Measurements from ENCODE around the gene NUP42.
"Not testable (repeated sequence)": the region's sequence is repeated elsewhere in the genome, so short reads cannot be mapped to it uniquely, and the experiment has no call there.

NUP42 gene, protein sequence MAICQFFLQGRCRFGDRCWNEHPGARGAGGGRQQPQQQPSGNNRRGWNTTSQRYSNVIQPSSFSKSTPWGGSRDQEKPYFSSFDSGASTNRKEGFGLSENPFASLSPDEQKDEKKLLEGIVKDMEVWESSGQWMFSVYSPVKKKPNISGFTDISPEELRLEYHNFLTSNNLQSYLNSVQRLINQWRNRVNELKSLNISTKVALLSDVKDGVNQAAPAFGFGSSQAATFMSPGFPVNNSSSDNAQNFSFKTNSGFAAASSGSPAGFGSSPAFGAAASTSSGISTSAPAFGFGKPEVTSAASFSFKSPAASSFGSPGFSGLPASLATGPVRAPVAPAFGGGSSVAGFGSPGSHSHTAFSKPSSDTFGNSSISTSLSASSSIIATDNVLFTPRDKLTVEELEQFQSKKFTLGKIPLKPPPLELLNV

DNA sequence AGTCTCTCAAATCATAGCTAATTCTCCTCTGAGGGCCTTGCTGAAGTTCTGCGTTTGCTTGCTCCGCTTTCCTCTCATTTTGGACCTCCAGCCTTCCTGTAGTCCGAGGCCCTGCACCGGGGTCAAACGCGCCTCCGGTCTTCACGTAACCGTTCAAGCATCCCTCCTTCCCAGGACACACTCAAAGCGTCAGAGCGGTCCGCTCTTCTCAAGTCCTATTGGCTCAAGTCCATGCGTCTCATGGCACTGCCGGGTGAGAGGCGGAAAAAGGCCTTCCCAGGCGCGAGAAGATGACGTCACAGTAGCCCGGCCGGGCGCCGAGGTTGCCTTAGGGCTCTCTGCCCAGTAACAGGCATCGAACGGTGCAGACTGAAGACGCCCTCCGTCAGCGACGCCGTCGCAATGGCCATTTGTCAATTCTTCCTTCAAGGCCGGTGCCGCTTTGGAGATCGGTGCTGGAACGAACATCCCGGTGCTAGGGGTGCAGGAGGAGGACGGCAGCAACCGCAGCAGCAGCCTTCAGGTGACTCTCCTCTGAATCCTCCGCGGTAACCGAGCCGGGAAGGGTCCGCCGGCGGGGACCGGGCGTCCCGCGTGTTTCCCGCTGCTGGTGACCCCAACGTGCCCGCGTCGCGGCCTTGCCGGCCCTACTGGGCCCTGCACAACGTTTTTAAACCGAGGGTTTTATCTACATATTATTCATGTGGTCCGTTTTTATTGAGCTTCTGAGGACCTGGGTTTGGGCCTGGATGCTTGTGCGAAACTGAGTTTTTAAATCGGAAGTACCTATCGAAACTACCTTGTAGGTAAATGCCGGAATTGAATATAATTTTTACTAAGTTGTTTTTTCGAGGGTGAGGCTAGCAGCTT is at the start of gene NUP42:
Gene NUP42, plus strand, starts transcription at position 365 of the 870 bp plus-strand sequence. Its CDS starts 38 bp downstream, at position 403.
- DNase-seq: peak; percentile 100

DNA sequence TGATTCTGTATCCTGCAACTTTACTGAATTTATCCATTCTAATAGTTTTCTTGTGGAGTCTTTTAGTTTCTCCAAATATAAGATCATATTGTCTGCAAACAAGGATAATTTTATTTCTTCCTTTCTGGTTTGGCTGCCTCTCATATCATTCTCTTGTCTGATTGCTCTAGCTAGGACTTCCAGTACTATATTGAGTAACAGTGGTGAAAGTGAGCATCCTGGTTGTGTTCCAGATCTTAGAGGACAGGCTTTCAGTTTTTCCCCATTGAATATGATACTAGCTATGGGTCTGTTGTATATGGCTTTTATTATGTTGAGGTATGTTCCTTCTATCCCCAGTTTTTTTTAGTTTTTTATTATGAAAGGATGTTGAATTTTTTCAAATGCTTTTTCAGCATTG is 48.1 kb upstream of the NUP42 start:
- no peak for DNase-seq

DNA sequence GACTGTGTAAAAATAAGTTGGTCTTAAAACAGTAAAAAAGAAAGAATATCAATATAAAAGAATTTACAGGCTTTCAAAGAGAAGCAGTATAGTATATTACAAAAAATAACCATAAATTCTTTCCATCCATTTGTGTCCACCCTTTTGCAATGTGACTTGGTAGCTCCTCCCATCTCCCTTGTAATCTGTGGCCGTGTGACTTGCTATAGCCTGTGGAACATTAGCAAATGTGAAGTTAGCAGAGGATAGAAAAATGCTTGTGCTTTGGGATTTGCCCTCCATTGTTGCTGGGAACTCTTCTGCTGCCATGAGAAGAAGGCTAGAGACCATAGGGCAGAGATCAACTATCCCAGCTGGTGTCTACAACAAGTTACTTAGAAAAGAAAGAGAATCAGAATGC is 46.1 kb upstream of the NUP42 start:
- no peak for DNase-seq

DNA sequence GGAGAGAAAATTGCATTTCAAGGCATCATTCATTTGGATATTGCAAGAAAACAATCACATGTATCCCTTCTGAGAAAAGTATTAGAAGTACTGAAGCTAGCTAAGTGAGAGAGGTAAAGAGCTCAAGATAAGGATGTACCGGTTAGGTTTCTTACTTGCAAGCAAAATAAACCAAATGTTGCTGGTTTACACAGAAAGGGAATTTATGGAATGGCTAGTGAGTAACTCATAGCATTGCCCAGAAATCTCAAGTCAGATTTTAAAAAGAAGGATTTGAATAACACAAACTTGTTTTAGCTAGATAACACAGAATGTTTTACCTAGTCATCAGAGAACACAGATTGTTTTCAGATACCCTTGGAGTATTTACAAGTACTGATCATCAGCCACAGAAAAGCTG is 45.6 kb upstream of the NUP42 start:
- no peak for DNase-seq

DNA sequence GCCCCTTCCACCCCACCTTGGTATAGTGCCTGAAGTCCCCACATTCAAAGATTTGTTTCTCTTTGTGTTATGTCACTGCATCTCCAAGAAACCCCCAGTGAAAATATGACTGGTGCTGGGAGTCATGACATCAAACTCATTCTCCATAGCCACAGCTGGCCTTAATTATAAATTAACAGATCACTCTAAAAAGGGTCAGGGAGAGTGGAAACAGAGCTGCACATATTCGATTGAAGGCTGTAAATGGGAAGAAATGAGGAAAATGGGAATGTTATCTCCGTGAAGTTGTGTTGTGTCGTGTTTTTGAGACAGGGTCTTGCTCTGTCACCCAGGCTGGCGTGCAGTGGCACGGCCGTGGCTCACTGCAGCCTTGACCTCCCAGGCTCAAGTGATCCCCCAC is 24.2 kb upstream of the NUP42 start:
- DNase-seq: no peak

DNA sequence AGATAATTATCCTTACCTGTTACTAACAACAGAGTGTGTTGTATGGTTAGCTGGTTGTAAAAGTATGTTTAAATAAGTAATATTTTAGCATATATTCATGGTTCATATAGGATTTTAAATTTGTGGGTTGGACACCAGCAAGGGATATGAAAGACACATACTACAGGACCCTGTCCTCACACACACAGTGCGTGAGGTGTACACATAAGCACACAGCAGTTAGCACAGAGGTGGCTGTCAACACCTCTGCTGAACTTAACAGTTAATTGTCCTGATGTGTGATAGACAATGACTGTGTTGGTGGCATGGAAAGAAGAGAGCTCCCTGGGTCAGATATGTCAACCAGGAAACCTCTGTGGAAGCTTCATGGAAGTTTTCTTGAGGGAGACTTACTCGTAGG is 23.3 kb upstream of the NUP42 start:
- DNase-seq: no peak

DNA sequence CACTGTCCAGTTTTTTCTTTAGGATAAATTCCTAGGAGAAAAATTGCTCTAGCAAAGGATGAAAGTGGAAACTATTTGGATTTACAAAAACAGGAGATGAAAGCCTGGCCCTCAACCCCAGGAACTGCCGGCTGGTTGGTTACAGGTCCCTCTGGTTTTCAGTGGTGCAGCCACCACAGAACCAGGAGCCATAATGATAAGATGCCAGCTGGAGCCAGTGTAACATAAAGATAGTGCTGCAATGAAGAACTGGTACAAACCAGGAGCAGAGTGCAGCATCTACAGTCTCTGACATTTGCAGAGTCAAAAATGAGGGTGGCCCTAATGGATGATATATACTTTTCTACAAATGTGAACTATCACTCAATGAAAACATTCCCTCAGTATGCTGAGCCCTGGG is 20.4 kb upstream of the NUP42 start:
- no peak for DNase-seq

DNA sequence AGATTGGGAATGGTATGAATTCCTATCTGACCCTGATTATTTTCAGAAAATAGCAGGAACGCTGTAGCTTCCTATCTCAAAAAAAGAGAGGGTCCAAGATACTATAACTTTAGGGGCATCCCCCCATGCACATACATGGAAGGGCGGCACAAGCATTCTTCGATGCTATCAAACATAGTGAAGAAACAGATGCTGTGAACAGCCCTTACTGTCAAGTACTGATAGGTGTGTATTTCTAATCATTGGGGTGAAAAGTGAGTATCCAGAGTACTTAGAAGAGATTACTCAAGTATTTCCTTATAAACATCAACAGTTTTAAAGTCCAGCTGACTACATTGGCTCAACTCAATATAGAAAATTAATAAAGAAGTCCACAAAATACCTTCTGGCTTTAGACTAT is 17.0 kb upstream of the NUP42 start:
- DNase-seq: no peak

DNA sequence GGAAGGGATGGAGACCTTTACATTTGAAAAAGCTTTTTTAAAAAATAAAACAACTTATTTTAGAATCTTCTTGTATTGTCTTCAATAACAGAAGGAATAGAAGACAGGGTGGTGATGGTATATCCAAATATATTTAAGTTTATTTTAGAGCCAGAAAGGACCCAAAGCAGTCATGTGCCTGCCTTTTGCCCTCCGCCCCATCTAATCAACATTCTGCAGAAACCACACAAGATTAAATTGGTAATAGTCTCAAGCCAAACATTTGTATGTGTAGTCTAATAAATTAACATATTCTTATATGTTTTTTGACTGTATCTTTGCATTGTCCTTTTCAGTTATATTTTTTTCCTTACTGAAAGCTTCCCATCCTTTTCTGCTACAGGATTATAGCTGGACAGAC is 16.5 kb upstream of the NUP42 start:
- no peak for DNase-seq

DNA sequence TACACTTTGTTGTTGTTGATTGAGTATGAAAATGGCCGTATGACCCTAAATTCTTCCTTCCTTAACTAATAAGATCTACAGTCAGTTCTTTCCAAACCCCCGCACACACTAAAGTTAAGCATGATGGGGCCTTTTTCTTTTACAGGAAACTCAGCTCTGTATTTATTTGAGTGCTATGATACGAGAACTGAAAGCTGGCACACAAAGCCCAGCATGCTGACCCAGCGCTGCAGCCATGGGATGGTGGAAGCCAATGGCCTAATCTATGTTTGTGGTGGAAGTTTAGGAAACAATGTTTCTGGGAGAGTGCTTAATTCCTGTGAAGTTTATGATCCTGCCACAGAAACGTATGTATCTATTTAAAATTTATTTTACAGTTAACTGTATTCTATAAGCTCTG is 14.2 kb upstream of the NUP42 start:
- DNase-seq: no peak

DNA sequence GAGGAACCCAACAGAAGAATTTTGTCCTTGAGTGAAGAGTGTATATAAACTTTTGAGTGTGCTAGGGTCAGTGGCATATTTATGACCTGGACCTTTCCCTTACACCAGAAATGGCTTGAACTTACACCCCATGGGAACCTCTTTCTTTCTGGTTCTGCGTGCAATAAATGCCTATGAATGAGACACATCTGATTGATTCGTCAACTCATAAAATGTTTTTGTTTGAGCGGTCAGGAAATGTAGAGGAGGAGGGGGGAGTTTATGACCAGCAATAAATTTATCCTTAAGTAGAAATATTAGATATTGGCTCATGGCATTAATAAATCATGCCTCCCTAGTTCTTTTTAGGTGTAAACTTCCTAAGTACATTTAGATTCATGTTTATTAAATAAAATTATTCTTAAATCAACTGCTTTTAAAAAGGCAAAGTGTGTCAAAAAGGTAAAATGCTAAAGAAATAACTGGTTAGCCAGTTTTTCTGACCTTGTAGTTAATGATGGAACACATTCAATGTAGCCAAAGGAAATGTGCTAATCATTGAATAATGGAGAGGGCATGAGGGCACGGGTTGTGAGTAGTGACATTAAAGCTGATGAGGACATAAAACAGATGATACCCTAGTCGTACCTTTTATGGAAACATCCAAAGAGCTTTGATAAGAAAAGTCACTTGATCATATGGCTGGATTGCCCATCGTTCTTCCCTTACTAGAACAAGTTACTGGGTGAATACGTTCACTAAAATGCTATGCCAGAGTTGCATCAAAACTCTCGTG is 13.6 kb upstream of the NUP42 start:
- DNase-seq: no peak

DNA sequence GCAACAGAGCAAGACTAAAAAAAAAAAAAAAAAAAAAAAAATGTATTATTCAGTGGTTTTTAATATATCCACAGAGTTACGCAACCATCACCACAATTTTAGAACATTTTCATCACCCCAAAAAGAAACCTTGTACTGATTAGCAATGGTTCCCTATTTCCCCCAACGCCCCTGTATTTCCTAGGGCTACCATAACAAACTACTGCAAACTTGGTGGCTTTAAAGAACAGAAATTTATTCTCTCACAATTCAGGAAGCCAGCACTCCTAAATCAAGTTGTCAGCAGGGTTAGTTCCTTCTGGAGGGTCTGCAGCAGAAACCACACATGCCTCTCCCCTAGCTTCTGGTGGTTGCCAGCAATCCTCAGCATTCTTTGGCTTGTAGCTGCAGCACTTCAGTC is 5.9 kb upstream of the NUP42 start:
- peak; percentile 91 to 93 for DNase-seq

DNA sequence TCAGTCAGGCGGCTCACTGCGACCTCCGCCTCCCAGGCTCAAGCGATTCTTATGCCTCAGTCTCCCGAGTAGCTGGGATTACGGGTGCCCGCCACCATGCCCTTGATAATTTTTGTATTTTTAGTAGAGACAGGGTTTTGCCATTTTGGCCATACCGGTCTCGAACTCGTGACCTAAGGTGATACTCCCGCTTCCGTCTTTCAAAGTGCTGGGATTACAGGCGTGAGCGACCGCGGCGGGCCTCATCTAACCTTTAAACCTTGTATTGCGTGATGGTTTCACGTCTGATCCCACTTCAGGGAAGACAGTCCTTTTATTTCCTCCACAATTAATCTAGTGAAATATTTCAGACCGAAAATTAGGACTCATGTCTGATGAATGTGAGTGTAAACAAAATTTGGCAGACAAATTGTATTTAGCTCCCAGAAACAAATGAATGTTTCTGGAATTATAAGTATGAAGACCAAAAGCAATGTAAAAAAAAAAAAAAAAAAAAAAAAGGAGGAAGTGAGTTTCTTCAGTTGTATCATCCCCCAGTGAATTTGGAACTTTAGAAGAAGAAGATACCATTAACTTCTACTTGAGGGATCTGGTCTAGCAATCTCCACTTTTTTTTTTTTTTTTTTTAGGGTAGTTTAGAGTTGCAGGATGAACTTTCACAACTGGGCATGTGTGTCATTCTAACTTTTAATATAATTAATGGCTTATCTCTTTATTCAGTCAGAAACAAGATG is 1.6 kb downstream of the NUP42 start:
- DNase-seq: peak; percentile 25 to 48

DNA sequence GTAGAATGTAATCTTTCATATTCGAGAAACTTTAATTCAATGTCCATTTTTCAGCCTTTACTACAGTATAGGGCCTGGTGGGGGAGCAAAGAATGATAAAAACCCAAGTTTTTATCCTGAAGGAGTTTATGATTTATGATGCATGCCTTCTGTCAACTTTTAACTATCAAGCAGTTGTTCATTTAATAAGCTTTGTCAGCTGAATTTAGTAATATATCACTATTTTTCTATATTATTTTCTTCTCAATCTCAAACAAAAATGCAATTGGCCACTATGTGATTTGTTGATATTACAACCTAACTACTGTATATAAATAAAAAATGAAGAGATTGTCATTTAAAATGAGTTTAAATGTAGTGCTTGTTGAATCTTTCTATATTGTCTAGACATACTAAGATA is 2.4 kb downstream of the NUP42 start:
- DNase-seq: no peak

DNA sequence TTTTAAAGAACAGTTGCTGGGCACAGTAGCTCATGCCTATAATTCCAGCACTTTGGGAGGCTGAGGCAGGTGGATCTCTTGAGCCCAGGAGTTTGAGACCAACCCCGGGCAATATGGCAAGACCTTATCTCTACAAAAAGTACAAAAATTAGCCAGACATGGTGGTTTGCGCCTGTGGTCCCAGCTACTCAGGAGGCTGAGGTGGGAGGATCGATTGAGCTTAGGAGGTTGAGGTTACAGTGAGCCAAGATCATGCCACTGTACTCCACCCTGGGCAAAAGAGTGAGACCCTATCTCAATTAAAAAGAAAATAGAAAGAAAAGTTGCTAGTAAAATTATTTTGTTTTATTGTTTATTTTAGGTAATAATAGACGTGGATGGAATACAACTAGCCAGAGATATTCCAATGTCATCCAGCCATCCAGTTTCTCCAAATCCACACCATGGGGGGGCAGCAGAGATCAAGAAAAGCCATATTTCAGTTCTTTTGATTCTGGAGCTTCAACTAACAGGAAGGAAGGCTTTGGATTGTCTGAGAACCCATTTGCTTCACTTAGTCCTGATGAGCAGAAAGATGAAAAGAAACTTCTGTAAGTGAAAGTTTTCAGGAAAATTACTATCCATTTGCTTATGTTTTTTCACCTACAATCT is 3.0 kb downstream of the NUP42 start:
- DNase-seq: peak; percentile 80 to 91

DNA sequence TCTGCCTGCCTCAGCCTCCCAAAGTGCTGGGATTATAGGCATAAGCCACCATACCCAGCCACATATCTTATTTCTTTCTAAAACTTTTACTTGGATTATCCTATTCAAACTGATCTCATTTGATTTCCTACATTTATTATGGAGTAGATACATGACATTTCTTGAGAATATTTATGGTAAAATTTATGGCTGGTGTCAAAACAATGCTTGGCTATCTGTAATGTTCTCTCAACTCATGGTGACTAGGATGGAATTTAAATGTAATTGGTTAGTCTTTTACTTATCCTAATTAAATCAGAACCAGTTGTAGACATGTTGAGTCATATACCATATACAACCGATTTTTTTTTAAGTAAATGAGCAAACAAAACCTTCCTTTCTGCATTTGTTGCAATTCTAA is 4.1 kb downstream of the NUP42 start:
- DNase-seq: no peak

DNA sequence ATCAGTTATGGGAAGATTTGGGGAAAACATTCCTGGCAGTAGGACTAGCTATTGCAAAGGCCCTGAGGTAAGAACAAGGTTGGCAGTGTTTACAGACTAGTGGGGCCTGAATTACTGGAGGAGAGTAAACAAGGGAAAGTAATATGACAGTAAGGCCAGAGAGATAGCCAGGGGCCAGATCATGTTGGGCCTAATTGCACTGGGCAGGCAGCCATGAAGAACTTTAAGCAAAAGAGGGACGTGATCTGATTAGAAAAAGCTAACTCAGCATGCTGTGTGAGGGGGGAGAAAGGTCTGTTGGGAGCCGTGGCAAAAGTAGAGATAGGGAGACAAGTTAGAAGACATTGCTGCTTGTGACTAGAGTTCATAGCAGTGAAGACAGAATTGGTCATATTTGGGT is 9.2 kb downstream of the NUP42 start:
- DNase-seq: no peak

DNA sequence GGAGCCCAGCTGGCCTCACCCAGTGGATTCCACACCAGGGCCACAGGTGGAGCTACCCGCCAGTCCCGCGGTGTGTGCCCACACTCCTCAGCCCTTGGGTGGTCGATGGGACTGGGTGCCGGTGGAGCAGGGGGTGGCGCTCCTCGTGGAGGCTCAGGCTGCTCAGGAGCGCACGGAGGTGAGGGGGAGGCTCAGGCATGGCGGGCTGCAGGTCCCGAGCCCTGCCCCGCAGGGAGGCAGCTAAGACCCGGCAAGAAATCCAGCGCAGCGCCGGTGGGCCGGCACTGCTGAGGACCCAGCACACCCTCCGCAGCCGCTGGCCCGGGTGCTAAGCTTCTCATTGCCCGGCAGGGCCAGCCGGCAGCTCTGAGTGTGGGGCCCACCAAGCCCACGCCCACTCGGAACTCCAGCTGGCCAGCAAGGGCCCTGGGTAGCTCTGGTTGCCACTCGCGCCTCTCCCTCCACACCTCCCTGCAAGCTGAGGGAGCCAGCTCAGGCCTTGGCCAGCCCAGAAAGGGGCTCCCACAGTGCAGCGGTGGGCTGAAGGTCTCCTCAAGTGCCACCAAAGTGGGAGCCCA is 11.9 kb downstream of the NUP42 start:
- DNase-seq: not testable (repeated sequence)

DNA sequence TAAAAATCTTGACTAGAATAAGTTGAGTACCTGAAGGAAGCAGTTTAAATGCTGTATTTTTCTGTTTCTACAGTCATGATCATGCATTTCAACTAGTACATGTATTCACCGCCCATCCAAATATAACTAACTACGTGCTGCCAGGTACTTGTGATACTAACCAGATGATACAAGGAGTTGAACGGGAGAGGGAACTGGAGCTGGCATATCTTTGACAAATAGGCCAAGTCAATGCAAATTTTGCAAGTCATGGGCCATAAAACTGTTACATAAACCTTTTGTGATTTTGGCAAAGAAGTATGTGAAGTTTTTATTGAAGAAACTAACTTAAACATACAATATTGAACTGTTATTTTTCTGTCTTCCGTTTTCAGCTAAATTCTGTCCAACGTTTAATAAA is 14.5 kb downstream of the NUP42 start:
- no peak for DNase-seq

DNA sequence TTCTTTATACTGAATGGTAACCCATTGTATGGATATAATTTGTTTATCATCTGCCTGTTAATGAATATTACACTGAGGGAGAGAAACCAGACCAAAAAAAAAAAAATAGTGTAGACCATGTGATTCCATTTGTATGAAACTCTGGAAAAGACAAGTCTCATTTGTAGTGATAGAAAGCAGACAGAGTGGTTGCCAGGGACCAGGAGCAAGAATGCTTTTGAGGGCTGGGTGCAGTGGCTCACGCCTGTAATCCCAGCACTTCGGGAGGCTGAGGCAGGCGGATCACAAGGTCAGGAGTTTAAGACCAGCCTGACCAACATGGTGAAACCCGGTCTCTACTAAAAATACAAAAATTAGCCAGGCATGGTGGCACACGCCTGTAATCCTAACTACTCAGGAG is 15.9 kb downstream of the NUP42 start:
- not testable (repeated sequence) for DNase-seq

DNA sequence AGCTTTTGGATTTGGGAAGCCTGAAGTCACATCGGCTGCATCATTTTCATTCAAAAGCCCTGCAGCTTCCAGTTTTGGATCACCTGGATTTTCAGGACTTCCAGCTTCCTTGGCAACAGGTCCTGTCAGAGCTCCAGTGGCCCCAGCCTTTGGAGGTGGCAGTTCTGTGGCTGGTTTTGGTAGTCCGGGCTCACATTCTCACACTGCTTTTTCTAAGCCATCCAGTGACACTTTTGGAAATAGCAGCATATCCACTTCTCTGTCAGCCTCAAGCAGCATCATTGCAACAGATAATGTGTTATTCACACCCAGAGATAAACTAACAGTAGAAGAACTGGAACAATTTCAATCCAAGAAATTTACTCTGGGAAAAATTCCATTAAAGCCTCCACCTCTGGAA is 18.5 kb downstream of the NUP42 start:
- DNase-seq: no peak

DNA sequence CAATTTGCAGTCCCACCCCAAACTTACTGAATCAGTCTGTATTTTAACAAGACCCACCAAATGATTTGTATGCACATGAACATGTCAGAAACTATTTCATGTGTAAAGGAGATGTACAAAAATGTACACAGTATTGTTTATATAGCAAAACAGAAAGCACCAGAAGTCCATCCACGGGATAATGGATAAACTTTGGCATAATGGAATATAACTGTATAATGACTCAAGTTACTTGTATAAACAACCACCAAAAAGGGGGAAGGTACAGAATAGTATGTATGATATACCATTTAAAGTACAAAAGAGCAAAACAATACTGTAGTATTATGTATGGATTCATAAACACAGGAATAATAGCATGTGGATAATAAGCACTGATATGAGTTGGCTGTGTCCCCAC is 22.4 kb downstream of the NUP42 start:
- no peak for DNase-seq
